ENCODE data around the gene ABCA9.
"Not testable (repeated sequence)": the region's sequence is repeated elsewhere in the genome, so short reads cannot be mapped to it uniquely, and the experiment has no call there.

ABCA9 gene

DNA sequence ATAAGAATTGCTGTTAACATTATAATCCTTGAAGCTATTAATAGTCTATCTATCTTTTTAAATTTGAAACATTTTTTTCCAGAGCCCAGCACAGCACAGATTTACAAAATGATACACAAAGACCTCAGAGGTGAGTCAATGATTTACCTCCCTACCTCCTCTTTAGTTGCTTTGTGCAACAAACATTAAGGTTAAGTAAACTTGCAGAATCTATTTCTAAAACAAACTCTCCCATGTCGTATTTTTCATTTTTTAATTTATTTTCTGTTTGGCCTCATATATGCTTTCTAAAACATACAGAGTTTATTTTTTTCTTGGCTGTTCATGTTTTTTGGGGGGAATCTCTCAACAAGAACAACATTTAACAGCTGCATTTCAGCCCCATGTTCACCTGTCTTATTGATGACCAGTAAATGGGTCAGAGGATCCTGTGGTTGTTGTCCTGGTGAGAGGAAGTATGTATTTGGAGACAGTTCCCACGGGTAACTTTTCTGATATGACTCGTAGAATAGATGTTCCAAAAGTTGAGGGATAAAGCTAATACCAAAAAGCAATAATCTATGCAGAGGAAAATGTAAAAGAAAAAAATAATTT, 42.6 kb downstream of the ABCA9 start:
- no peak for DNase-seq

GRCh38 chr17:69015631-69016030, 45.1 kb downstream of the ABCA9 start:
- DNase-seq, result no peak

GRCh38 chr17:69012895-69013805, 47.6 kb downstream of the ABCA9 start:
- DNase-seq, result no peak

GRCh38 chr17:69009930-69010329, 50.8 kb downstream of the ABCA9 start:
- DNase-seq, result no peak

- not testable (repeated sequence) for DNase-seq
Measured at GRCh38 chr17:69004759-69005158, 56.0 kb downstream of the ABCA9 start.

DNA sequence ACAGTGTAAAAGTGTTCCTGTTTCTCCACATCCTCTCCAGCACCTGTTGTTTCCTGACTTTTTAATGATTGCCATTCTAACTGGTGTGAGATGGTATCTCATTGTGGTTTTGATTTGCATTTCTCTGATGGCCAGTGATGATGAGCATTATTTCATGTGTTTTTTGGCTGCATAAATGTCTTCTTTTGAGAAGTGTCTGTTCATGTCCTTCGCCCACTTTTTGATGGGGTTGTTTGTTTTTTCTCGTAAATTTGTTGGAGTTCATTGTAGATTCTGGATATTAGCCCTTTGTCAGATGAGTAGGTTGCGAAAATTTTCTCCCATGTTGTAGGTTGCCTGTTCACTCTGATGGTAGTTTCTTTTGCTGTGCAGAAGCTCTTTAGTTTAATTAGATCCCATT, 61.0 kb downstream of the ABCA9 start:
- not testable (repeated sequence) for DNase-seq

DNA sequence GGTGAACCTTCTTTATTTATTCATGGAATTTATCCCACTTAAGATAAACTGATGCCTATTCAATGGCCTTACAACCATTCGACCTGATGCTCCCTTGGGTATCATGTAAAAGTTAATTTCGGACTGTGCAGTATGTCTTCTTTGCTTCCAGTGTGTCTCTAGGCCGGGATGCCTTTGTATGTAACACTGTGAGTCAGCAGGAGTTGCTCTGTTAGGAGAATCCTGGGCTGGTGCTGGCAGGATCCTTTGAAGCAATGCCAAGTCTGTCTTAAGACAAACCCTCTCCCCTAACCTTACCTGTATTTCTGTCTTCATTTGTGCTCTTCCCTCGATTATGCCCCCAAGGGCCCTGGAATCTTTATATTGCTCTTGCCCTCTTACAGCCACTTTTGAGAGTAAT, 67.6 kb downstream of the ABCA9 start:
- DNase-seq, result no peak

DNA sequence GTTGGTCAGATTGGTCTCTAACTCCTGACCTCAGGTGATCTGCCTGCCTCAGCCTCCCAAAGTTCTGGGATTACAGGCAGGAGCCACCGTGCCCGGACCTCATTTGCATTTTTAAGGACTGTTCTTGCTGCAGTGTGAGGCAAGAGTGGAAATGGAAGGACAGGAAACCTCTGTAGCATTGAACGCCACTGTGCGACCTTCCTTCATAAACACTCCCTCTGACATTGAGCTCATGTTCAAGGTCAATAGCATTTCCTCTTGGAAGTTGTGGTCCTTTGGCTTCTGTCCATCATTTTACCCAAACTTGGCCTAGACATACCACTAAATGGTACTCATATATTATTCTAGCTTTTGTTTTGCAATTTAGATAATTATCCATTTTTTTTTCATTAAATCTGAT, 72.8 kb downstream of the ABCA9 start:
- no peak for DNase-seq

GRCh38 chr17:68981288-68981687, 79.4 kb downstream of the ABCA9 start:
- DNase-seq, result no peak

- DNase-seq, result no peak
Measured at GRCh38 chr17:68973098-68973846, 87.5 kb downstream of the ABCA9 start.

DNA sequence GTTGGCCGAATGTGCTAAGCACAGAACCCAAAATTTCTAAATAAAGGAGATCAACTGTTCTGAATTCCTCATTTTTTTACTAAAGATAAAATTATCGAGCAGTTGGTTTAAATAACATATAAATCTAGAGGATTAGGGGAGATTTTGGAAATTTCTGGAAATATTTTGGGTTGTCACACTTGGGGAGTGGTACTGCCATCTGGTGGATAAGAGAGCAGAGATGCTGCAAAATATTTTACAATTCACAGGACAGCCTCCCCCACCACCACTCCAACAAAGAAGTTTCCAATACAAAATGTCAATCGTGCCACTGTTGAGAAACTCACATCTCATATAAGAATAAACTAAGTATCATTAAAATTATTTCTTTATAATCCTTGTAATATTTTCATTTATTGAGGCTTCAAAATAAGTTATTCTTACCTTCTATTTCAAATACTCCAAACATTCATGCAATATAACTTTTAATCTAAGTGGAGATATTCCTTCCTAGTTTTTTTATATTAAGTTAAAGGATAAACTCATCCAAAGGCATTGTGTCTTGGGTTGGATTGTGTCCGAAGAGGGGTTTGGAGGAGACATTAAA, 88.5 kb downstream of the ABCA9 start:
- DNase-seq, result no peak

- no peak for DNase-seq
Measured at GRCh38 chr17:68969101-68969500, 91.6 kb downstream of the ABCA9 start.

DNA sequence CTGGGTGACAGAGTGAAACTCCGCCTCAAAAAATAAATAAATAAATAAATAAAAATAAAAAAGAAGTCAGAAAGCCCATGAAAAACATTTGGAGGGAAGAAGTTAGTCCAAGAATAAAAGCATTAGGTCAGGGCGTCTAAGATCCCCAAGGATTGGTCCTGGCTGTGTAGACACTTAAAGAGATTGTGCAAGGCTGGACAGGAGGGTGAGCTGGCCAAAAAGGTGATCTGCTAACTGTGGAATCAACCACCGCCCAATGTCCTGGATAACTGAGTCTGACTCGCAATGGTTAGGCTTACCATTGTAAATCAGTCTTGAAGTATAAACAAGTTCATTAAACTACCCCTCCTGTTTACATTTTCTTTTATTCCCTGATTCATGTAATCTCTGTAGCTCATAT, 96.8 kb downstream of the ABCA9 start:
- DNase-seq, result no peak

DNA sequence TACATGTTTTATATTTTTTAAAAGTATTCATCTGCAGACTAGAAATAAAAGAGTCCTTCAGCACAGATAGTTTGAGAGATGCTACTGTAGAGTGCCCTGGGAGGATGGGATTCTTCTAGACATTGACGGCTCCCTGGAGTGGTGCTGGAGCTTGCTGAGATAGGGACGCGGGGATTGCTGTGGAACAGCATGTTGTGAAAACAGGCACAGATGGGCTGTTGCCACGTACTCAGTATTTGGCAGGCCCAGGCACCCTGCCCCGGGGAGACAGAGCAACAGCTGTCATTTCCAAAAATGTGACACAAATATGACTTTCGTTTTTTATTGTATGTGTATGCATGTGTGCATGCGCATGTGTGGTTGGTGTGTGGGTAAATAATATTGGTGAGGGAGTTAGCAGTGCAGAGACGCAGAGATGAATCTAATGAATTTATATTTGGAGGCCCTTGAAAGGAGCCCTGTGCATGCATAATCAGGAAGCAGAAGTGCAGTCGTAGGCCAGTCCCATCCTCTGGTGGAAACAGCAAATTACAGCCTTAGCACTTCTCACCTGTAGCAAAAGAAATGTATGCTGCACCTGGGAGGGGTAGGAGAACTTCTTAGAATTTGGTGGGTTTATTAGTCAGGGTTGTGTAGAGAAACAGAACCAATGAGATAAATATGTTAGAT, 99.4 kb downstream of the ABCA9 start:
- DNase-seq, result no peak

- DNase-seq, result not testable (repeated sequence)
Measured at GRCh38 chr17:68959117-68959516, 101.6 kb downstream of the ABCA9 start.

GRCh38 chr17:68957944-68958343, 102.8 kb downstream of the ABCA9 start:
- no peak for DNase-seq

DNA sequence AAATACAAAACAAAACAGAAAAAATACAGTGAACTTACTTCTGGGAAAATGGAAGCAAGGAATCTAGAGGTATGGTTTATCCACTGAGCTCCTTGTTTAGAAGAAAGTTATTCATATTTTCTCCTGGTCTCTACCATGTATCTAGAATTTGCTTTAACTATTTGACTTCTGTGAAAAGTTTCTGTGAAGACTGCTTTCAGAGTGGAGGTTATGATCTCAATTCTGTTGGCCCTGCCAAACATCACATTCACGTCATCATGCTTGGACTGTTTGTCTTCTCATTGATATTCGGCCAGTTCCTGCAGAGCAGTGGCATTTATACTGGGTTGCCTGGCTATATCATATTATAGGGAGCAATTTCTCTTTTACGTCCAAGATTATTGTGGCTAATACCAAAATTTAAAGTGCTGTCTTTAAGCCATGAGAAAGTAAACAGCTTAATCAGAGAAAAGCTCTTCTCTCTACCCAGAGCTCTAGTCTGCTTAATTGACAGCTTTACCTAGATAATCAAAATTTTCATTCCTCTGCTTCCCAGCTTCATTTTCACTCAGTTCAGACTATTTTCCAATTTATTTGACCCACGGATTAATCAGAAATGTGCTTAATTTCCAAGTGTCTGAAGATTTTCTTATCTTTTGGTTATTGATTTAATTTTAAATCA, 105.4 kb downstream of the ABCA9 start, which contains the start of gene ABCA8:
Gene ABCA8, minus strand, starts transcription at position 212 of the 661 bp plus-strand sequence. CDS start 13,358 bp downstream, outside the sequence.
- no peak for DNase-seq

GRCh38 chr17:68954146-68954896, 106.4 kb downstream of the ABCA9 start:
- no peak for DNase-seq

DNA sequence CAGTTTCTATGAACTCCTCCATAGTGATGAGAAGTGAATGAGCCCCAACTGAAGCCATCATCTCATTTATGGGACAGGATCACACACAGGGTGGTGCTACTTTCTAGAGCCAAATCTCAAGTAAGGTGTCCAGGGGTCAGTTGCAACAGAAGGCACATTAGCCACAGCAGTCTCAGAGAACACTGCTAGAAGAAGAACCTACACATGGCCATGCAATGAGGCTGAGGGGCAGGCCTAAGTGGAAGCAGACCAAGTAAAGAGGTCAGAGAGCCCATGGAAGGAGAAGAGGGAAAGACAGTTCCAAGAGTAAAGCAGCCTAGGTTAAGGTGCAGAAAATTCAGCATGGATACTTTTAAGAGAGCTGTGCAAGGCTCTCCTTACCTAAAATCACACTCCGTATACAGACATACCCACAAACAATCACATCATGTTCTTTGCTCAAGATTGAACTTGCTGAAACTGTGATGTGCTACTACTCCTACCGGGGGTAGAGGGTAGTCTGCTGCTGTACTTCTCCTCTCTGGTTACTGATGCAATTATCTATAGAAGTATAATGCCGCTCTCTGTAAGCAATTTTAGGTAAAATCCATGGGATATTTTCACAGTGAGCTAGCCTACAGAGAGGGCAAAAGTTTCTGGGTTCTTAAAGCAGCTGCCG, 107.3 kb downstream of the ABCA9 start:
- DNase-seq, result no peak

DNA sequence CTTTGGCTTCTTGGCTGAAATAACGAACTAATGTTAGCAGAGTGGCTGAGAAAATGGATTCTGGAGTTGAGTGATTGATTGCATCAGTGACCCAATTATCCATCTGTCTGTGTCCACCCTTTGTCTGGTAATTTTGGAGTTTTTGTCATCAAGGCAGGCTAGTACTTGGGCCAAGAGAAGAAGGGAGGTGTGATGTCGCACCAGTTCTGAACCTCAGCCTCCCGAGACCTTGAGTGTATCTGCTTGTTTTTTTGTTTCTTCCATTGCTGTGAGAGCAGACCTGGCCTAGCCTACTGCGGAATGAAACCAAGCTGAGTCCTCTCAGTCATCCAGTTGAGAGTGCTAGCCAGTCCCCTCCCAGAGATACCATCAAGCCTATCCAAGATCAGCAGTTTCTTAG, 110.0 kb downstream of the ABCA9 start:
- DNase-seq, result no peak

GRCh38 chr17:68947868-68948267, 112.9 kb downstream of the ABCA9 start:
- not testable (repeated sequence) for DNase-seq

Data from activated CD4-positive, alpha-beta T cell treated with anti-CD3 and anti-CD28 coated beads, Interleukin-2, amount 50 U/mL, for 48 hours (primary cell).